OCI-LY1 (cell line): ENCODE results near the gene TCF23.

Source experiments
- EZH2 ChIP-seq: fragments of 200-600 bp; sonication (generic), shearing (Covaris generic); IDR thresholded peaks from 2 replicates; pipeline ENCODE4 v1.8.0; 2017; ENCODE audit warnings: borderline replicate concordance, mixed run types, mild to moderate bottlenecking, antibody characterized with exemption, low read length, moderate library complexity, mixed read lengths
- TF ChIP-seq, protein P1 (sequence below): fragments of 200-600 bp; sonication (generic), shearing (Covaris generic); IDR thresholded peaks from 2 replicates; pipeline ENCODE4 v1.5.1; 2017; ENCODE audit warnings: mild to moderate bottlenecking, antibody characterized with exemption, low read length, moderate library complexity, mixed read lengths

DNA sequence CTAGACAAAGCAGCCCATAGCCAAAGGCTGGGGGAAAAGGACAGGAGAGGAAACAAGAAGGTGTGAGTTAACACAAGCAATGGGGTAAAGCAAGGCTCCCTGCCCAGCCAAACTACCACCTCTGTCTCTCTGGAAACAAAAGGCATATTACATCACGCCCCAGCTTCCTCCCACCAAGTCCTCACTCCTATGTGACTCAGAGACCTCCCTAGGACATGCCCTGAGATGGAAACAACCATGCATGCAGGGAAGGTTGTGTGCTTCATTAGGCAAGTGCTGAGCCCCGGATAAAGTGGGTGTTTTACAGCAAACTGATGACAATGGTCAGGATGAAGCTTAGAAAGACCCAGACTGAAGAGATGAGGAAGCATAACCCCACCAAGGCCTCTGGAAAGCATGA lies 54.0 kb downstream of the TCF23 start:
- no peak for TF ChIP-seq EZH2
- TF ChIP-seq, protein P1, sequence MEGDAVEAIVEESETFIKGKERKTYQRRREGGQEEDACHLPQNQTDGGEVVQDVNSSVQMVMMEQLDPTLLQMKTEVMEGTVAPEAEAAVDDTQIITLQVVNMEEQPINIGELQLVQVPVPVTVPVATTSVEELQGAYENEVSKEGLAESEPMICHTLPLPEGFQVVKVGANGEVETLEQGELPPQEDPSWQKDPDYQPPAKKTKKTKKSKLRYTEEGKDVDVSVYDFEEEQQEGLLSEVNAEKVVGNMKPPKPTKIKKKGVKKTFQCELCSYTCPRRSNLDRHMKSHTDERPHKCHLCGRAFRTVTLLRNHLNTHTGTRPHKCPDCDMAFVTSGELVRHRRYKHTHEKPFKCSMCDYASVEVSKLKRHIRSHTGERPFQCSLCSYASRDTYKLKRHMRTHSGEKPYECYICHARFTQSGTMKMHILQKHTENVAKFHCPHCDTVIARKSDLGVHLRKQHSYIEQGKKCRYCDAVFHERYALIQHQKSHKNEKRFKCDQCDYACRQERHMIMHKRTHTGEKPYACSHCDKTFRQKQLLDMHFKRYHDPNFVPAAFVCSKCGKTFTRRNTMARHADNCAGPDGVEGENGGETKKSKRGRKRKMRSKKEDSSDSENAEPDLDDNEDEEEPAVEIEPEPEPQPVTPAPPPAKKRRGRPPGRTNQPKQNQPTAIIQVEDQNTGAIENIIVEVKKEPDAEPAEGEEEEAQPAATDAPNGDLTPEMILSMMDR: no peak
